Liver (tissue), 3 donors: ENCODE results near the gene MLXIP.

Source experiments
- FOXA1 ChIP-seq: IDR thresholded peaks from 2 replicates; pipeline ENCODE4 v1.6.1; 2016; ENCODE audit warnings: antibody characterized with exemption
- GABPA ChIP-seq, 2 donors: IDR thresholded peaks in 1 of 2; conservative IDR thresholded peaks in 1 of 2; 2 replicates each; pipeline ENCODE4 v1.6.1; 2016; ENCODE audit warnings: antibody characterized with exemption in 2 of 2, mild to moderate bottlenecking in 1 of 2, moderate library complexity in 1 of 2
- HNF4G ChIP-seq: IDR thresholded peaks from 2 replicates; pipeline ENCODE4 v1.6.1; 2016; ENCODE audit warnings: antibody characterized with exemption
- JUND ChIP-seq, 2 donors: IDR thresholded peaks; 2 replicates each; pipeline ENCODE4 v1.6.1; 2016; ENCODE audit warnings: antibody characterized with exemption in 2 of 2
- RAD21 ChIP-seq, 2 donors: IDR thresholded peaks; 2 replicates each; pipeline ENCODE4 v1.6.1; 2016; ENCODE audit warnings: antibody characterized with exemption in 2 of 2, mild to moderate bottlenecking in 2 of 2
- SP1 ChIP-seq: IDR thresholded peaks from 2 replicates; pipeline ENCODE4 v1.6.1; 2018; ENCODE audit warnings: antibody characterized with exemption, mild to moderate bottlenecking
- TAF1 ChIP-seq: conservative IDR thresholded peaks from 2 replicates; pipeline ENCODE4 v1.6.1; 2016; ENCODE audit warnings: antibody characterized with exemption, mild to moderate bottlenecking
- YY1 ChIP-seq: IDR thresholded peaks from 2 replicates; pipeline ENCODE4 v1.6.1; 2016; ENCODE audit warnings: antibody characterized with exemption, mild to moderate bottlenecking
- TF ChIP-seq, protein P1 (sequence below): fragments of 150-350 bp; IDR thresholded peaks from 2 replicates; pipeline ENCODE4 v1.5.1; 2017; ENCODE audit warnings: improper control_type of control experiment, low read depth, low read length; ENCODE audit not compliant: missing input control
- TF ChIP-seq, protein P2 (sequence below): IDR thresholded peaks from 2 replicates; pipeline ENCODE4 v1.6.1; 2016; ENCODE audit warnings: antibody characterized with exemption
- TF ChIP-seq, protein P3 (sequence below): IDR thresholded peaks from 2 replicates; pipeline ENCODE4 v1.6.1; 2016; ENCODE audit warnings: antibody characterized with exemption
- TF ChIP-seq, protein P4 (sequence below): IDR thresholded peaks from 2 replicates; pipeline ENCODE4 v1.6.1; 2016; ENCODE audit warnings: antibody characterized with exemption, mild to moderate bottlenecking
- TF ChIP-seq, protein P5 (sequence below): IDR thresholded peaks from 2 replicates; pipeline ENCODE4 v1.6.1; 2016; ENCODE audit warnings: antibody characterized with exemption
- donor health status: healthy.
- donor health status: healthy.

DNA sequence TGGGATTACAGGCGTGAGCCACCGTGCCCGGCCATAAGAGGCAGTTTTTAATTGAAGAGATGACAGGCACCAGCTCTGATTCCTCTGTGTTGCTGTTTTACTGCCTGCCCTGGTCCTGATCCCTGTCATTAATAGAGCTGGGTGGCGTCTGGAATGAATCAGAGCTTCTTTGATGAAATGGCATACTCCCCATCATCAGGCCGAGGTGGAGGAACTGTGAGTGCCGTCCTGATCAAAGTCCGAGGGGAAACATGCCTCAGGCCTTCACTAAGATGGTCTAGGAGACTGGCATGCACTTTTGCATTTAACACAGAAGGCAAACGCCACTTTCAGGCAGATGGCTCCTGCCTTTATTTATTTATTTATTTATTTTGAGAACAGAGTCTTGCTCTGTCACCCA, 61.4 kb downstream of the MLXIP start:
- TF ChIP-seq, protein P1, sequence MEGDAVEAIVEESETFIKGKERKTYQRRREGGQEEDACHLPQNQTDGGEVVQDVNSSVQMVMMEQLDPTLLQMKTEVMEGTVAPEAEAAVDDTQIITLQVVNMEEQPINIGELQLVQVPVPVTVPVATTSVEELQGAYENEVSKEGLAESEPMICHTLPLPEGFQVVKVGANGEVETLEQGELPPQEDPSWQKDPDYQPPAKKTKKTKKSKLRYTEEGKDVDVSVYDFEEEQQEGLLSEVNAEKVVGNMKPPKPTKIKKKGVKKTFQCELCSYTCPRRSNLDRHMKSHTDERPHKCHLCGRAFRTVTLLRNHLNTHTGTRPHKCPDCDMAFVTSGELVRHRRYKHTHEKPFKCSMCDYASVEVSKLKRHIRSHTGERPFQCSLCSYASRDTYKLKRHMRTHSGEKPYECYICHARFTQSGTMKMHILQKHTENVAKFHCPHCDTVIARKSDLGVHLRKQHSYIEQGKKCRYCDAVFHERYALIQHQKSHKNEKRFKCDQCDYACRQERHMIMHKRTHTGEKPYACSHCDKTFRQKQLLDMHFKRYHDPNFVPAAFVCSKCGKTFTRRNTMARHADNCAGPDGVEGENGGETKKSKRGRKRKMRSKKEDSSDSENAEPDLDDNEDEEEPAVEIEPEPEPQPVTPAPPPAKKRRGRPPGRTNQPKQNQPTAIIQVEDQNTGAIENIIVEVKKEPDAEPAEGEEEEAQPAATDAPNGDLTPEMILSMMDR = no peak
- TF ChIP-seq YY1 (no peak), TAF1 (no peak), RAD21 (IDR thresholded peaks at IDR 0.05) (no peak), HNF4G (no peak), SP1 (no peak), GABPA (IDR thresholded peaks at IDR 0.05 in 1 of 2, conservative IDR thresholded peaks at IDR 0.05 in 1 of 2) (no peak), JUND (IDR thresholded peaks at IDR 0.05) (no peak), FOXA1 (no peak)
- TF ChIP-seq, protein P2, sequence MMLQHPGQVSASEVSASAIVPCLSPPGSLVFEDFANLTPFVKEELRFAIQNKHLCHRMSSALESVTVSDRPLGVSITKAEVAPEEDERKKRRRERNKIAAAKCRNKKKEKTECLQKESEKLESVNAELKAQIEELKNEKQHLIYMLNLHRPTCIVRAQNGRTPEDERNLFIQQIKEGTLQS = no peak
- TF ChIP-seq, protein P3, sequence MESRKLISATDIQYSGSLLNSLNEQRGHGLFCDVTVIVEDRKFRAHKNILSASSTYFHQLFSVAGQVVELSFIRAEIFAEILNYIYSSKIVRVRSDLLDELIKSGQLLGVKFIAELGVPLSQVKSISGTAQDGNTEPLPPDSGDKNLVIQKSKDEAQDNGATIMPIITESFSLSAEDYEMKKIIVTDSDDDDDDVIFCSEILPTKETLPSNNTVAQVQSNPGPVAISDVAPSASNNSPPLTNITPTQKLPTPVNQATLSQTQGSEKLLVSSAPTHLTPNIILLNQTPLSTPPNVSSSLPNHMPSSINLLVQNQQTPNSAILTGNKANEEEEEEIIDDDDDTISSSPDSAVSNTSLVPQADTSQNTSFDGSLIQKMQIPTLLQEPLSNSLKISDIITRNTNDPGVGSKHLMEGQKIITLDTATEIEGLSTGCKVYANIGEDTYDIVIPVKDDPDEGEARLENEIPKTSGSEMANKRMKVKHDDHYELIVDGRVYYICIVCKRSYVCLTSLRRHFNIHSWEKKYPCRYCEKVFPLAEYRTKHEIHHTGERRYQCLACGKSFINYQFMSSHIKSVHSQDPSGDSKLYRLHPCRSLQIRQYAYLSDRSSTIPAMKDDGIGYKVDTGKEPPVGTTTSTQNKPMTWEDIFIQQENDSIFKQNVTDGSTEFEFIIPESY = no peak
- TF ChIP-seq, protein P4, sequence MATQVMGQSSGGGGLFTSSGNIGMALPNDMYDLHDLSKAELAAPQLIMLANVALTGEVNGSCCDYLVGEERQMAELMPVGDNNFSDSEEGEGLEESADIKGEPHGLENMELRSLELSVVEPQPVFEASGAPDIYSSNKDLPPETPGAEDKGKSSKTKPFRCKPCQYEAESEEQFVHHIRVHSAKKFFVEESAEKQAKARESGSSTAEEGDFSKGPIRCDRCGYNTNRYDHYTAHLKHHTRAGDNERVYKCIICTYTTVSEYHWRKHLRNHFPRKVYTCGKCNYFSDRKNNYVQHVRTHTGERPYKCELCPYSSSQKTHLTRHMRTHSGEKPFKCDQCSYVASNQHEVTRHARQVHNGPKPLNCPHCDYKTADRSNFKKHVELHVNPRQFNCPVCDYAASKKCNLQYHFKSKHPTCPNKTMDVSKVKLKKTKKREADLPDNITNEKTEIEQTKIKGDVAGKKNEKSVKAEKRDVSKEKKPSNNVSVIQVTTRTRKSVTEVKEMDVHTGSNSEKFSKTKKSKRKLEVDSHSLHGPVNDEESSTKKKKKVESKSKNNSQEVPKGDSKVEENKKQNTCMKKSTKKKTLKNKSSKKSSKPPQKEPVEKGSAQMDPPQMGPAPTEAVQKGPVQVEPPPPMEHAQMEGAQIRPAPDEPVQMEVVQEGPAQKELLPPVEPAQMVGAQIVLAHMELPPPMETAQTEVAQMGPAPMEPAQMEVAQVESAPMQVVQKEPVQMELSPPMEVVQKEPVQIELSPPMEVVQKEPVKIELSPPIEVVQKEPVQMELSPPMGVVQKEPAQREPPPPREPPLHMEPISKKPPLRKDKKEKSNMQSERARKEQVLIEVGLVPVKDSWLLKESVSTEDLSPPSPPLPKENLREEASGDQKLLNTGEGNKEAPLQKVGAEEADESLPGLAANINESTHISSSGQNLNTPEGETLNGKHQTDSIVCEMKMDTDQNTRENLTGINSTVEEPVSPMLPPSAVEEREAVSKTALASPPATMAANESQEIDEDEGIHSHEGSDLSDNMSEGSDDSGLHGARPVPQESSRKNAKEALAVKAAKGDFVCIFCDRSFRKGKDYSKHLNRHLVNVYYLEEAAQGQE = no peak
- TF ChIP-seq, protein P5, sequence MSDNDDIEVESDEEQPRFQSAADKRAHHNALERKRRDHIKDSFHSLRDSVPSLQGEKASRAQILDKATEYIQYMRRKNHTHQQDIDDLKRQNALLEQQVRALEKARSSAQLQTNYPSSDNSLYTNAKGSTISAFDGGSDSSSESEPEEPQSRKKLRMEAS = no peak
